ENCODE data around the gene ADO.

DNA sequence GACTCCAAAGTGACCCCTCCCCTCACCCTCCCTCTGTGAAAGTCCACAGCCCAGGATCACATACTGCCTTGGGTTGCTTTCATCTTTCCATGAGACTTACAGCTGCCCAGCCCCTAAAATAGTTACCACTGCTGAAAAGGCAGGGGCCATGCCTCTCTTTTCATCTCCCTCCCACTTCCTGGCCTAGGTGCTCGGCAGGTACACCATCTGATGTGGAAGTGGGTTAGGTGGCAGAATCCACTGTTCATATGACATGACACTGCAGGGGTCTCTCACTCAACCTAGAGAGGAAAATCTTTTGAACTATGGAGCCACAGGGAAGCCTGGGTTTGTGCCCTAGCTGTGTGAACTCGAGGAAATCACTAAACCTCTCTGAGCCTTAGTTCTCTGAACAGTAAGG is 38.8 kb upstream of the ADO start:
- TF ChIP-seq, protein P1, sequence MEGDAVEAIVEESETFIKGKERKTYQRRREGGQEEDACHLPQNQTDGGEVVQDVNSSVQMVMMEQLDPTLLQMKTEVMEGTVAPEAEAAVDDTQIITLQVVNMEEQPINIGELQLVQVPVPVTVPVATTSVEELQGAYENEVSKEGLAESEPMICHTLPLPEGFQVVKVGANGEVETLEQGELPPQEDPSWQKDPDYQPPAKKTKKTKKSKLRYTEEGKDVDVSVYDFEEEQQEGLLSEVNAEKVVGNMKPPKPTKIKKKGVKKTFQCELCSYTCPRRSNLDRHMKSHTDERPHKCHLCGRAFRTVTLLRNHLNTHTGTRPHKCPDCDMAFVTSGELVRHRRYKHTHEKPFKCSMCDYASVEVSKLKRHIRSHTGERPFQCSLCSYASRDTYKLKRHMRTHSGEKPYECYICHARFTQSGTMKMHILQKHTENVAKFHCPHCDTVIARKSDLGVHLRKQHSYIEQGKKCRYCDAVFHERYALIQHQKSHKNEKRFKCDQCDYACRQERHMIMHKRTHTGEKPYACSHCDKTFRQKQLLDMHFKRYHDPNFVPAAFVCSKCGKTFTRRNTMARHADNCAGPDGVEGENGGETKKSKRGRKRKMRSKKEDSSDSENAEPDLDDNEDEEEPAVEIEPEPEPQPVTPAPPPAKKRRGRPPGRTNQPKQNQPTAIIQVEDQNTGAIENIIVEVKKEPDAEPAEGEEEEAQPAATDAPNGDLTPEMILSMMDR (conservative IDR thresholded peaks at IDR 0.05; ENCODE audit: low read depth, low read length) = no peak
- TF ChIP-seq MAFK (IDR thresholded peaks at IDR 0.05; ENCODE audit: low read depth, low read length) (no peak), SMC3 (IDR thresholded peaks at IDR 0.05; ENCODE audit: low read depth, low read length) (no peak), POLR2A (IDR thresholded peaks at IDR 0.05; ENCODE audit: low read depth, low read length) (no peak), ELK1 (IDR thresholded peaks at IDR 0.05; ENCODE audit: borderline replicate concordance, low read depth, low read length) (no peak), RCOR1 (IDR thresholded peaks at IDR 0.05; ENCODE audit: insufficient replicate concordance, low read length) (no peak), FOS (IDR thresholded peaks at IDR 0.05; ENCODE audit: low read depth, low read length) (no peak), MAZ (IDR thresholded peaks at IDR 0.05; ENCODE audit: borderline replicate concordance, low read depth, low read length) (no peak), RAD21 (IDR thresholded peaks at IDR 0.05; ENCODE audit: low read length) (no peak)

Data from IMR-90 (cell line).